GM23248 (cell line): ENCODE measurements around the gene HOXA11.

Experiments used
- EZH2 ChIP-seq: fragments of 200-600 bp; sonication (generic); IDR thresholded peaks from 2 replicates; pipeline ENCODE4 v1.6.1; 2018; ENCODE audit warnings: antibody characterized with exemption, mild to moderate bottlenecking; ENCODE audit not compliant: insufficient read depth, poor library complexity, severe bottlenecking
- EZH2phosphoT487 ChIP-seq: fragments of 200-600 bp; sonication (generic); IDR thresholded peaks from 2 replicates; pipeline ENCODE4 v1.6.1; 2018; ENCODE audit warnings: antibody characterized with exemption, moderate library complexity, mild to moderate bottlenecking, low read depth; ENCODE audit not compliant: insufficient read depth

- TF ChIP-seq EZH2 (no peak), EZH2phosphoT487 (no peak)
These were observed 40.9 kb downstream of the HOXA11 start for GRCh38 chr7:27143950-27144780.
